HG02870 (cell line): ENCODE measurements around the gene POFUT1.
"Not testable (repeated sequence)": the region's sequence is repeated elsewhere in the genome, so short reads cannot be mapped to it uniquely, and the experiment has no call there.

Experiments used
- ATAC-seq: cut with Tn5 transposase; IDR thresholded peaks from one replicate; pipeline ENCODE4 v1.9.1; 2021; ENCODE audit warnings: mild to moderate bottlenecking, moderate library complexity; ENCODE audit not compliant: unreplicated experiment

POFUT1 gene

DNA sequence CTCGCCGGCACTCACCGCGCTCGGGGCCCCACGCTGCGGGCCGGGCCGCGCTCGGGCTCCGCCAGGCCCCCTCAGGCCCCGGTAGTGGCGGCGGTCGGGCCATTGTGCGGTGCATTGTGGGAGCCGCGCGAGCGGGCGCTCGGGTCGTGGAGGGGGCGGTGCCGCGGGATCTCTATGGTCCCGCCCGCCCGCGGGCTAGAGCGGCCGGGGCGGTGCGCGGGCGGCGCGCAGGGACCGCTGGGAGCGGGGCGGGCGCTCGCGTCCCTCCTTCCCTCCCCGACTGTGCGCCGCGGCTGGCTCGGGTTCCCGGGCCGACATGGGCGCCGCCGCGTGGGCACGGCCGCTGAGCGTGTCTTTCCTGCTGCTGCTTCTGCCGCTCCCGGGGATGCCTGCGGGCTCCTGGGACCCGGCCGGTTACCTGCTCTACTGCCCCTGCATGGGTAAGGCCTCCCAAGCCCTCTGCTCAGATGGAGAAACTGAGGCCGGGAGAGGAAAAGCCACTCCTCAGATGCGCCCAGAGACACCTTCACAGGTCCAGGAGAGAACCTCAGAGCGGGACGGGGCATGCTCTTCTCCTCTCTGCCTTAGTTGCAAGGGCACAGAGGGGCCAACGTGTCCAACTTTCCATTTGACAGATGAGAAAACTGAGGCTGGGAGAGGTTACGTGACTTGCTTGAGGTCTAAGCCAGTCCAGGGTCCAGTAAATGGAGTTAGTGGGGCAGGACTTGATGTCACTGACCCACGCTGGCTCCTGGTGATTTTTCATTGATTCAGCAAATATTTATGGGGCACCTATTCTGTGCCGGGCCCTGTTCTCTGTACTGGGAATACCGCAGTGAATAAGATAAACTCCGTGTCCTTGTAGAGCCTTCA is at the start of gene POFUT1, which contains the start of gene PLAGL2:
TSS of gene POFUT1 (plus strand) at position 255 of the 873 bp plus-strand sequence. CDS start at position 317, 62 bp downstream.
TSS of gene PLAGL2 (minus strand) at position 118 of the 873 bp plus-strand sequence. CDS start 5,565 bp downstream, outside the sequence.
- ATAC-seq = peak; percentile 83

DNA sequence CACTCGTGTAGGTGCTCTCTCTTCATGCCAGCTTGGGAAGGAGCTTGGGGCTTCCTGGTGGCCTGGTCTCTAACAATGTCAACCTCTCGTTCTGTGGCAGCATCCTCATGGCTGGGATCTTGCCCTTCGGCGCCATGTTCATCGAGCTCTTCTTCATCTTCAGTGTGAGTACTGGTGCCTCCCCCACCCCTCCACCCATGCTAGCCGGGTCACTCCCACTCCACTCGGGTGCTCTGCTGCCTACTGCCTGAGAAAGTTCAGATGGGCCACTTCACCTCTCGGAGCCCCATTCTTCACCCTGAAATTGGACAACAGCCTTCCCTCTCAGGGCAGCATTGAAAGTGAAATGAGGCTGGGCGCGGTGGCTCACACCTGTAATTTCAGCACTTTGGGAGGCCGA is 49.3 kb upstream of the POFUT1 start:
- ATAC-seq = no peak

DNA sequence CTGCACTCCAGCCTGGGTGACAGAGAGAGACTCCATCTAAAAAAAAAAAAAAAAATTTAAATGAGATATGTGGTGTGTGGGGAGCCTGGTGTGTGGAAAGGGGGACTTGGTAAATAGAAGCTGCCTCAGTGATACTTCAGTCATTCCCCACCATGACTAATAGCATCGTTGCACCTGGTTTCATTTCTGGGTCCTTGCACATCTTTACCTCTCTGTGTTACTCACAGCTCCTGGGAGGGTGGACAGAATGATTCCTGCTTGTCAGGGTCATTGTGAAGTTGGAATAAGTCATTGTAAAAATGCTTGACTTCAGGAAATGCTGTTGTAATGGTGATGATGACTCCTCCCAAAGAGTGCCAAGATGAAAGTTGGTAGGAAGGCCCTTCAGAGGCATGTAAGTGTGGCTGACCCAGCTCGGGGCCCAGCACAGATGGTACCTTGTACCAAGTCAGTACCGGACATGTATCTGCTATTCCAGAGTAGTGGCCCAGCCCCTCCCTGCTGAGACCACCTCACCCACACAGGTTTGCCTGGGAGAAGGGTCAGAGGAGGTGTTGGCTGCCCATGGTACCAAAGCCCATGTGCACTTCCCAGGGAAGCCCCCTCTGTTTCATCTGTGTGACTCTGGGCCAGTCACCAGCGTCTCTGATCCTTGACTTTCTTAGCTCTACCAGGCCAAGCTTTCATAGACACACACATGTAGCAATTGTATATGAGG is 48.6 kb upstream of the POFUT1 start:
- no peak for ATAC-seq

DNA sequence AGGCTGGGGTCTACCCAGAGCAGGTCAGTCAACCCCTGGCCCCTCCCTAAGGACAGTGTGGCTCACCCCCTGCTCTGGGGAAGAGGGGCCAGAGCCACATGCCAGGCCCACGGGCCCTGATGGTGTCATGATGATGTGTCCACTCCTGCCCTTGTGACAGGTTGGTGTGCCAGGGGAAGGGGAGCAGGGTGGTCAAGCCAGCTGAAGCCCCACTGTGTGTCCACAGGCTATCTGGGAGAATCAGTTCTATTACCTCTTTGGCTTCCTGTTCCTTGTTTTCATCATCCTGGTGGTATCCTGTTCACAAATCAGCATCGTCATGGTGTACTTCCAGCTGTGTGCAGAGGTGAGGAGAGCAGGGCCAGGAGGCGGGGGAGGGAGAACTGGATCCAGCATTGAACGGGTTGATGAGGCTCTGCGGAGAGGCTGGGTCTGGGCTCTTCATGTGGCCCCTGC is 47.9 kb upstream of the POFUT1 start:
- ATAC-seq = no peak

DNA sequence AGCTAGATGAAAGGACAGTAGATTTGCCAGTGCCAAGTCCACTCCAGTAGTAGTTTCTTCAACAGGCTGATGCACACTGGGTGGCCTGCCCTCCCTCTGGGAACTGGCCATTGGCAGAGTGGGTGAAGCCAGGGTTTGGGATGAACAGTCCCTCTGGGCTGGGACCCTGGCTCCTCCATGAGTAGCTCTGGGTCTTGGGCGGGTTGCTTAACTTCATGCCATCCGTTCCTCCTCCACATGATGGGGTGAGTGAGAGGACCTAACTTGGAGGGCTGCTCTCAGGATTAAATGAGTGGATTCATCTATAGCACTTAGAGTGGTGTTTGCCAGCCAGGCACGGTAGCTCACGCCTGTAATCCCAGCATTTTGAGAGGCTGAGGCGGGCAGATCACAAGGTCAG is 47.3 kb upstream of the POFUT1 start:
- ATAC-seq = no peak

DNA sequence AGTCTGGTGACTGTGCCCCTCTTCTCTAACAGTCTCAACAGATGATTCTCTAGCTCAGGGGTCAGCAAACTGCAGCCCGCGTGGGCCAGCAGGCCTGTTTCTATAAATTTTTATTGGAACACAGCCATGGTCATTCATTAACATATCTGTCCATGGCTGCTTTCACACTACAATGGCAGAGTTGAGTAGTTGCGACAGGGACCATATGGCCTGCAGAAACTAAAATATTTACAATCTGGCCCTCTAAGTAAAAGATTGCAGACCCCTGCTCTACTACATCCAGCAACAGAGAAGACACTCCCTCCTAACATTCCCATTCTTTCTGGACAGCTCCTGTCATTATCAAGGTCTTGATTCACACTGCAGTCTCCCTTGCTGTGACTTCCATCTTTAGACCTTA is 45.3 kb upstream of the POFUT1 start:
- no peak for ATAC-seq

DNA sequence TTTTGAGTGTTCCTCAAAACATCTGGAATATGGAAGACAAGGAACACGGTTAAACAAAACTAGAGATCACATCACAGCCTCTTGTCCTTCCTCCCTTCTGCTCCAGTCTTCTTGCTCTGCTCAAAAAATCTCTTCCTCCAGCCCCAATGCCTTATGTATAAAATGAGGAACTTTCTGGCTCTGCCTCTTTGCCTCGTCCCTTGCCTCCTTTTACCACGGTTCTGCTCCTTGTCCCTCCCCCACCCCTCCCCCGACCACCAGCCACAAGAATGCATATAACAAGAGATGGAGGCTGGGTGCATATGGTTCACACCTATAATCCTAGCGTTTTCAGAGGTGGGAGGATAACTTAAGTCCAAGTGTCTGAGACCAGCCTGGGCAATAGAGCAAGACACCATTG is 43.7 kb upstream of the POFUT1 start:
- no peak for ATAC-seq

DNA sequence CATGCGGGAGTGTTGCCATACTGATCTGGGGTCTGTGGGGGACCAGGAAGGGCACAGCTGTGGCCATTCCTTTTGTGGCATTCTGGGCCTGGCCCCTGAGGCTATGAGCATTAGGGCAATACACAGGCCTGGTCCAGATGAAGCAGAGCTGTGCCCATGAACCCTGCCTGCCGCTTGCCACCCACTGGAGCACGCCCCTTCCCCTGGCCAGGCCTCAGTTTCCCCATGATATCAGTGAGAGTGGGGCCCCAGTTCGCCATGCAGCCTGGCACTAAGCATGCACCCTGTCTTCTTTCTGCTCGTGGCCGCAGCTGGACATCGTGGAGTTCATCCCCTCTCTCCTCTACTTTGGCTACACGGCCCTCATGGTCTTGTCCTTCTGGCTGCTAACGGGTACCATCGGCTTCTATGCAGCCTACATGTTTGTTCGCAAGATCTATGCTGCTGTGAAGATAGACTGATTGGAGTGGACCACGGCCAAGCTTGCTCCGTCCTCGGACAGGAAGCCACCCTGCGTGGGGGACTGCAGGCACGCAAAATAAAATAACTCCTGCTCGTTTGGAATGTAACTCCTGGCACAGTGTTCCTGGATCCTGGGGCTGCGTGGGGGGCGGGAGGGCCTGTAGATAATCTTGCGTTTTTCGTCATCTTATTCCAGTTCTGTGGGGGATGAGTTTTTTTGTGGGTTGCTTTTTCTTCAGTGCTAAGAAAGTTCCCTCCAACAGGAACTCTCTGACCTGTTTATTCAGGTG is 42.5 kb upstream of the POFUT1 start:
- no peak for ATAC-seq

DNA sequence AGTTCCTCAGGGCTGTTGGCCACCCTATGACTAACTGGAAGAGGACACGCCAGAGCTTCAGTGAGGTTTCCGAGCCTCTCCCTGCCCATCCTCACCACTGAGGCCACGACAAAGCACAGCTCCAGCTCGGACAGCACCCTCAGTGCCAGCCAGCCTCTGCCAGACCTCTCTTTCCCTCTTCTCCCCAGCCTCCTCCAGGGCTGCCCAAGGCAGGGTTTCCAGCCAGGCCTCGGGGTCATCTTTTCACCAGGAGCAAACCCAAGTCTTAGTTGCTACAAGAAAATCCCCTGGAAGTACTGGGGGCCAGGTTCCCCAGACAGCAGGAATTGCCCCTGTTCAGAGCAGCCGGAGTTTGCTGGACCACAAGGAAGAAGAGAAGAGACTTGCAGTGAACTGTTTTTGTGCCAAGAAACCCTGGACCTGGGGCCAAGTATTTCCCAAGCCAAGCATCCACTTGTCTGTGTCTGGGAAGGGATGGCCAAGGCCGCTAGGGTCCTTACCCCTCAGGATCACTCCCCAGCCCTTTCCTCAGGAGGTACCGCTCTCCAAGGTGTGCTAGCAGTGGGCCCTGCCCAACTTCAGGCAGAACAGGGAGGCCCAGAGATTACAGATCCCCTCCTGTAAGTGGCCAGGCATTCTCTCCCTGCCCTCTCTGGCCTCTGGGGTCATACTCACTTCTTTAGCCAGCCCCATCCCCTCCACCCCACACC is 41.7 kb upstream of the POFUT1 start:
- ATAC-seq = no peak

DNA sequence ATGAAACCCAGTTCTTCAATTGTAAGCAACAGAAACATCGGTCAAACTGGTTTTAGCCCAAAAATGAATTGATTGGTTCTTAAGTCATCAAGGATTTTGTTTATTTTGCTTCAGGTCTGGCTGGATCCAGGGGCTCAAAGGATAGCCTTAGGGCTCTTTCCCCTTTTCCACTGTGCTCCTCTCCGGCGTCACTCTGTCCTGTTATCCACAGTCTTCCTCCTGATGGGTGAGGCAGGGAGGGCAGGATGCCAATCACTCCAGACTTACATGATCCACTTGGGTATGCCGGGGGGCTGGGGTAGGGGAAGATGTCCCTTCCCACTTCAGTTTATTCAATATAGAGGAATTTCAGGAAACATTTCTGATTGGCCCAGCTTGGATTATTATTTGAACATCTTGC is 40.1 kb upstream of the POFUT1 start:
- ATAC-seq = no peak

DNA sequence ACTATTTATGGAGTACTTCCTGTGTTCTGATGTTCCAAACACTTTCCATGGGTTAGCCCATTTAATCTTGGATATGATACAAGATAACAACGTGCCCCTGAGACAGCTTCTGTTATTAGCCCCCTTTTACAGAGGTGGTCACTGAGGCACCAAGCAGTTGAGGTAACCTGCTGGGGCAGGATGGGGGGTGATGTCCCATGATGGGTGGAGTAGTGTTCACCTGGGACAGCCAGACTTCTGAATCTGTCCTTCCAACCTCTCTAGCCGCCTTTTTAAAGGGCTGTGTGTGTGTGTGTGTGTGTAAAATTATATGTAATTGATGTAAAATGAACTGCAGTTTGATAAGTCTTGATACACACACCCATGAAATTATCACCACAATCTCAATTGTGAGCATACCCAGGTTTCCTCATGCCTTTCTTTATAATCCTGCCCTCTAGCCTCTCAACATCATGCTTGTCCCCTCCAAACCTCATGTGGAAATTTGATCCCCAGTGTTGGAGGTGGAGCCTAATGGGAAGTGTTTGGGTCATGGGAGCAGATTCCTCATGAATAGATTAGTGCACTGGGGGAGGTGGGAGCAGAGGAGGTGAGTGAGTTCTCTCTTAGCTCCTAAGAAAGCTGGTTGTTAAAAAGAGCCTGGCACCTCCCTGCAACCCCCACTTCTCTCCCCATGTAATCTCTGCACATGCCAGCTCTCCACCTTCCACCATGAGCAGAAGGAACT is 39.3 kb upstream of the POFUT1 start:
- ATAC-seq = no peak

DNA sequence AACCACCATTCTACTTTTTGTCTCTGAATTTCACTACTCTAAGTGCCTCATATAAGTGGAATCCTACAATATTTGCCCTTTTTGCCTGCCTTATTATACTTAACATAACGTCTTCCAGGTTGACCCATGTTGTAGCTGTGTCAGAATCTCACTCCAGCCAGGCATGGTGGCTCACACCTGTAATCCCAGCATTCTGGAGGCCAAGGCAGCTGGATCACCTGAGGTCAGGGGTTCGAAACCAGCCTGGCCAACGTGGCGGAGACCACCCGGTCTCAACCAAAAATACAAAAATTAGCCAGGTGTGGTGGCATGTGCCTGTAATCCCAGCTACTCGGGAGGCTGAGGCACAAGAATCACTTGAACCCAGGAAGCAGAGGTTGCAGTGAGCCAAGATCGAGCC is 30.0 kb upstream of the POFUT1 start:
- ATAC-seq = not testable (repeated sequence)

DNA sequence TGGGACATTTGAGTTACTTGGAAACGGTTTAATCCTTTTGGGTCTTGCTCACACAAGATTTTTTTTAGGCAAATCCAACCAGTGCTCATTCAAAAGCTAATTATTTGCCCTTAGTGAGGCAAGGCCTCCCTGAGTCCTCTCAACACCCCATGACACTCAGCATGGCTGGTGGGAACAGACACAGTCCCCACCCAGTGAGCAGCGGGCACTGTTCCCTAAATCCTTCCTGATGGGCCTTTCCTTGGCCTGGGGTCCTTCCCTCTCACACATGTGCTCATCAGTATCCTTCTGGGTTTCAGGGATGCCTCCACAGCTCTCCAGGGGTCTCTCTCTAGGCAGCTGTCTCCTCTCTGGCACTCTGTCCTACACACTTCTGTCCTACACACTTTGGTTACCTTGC is 28.2 kb upstream of the POFUT1 start:
- no peak for ATAC-seq

DNA sequence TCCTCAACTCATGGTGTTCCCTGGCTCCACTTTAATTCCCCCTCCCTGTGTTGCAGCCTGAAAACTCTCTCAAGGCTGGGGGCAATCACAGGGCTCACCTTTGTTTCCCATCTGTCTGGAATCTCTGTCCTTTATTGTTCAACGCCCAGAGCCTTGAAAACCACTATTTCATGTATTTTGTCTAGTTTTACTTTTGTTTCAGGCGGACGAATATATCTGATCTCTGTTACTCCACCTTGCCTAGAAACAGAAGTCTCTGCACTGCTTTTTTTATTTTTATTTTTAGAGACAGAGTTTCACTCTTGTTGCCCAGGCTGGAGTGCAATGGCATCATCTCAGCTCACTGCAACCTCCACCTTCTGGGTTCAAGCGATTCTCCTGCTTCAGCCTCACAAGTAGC is 27.7 kb upstream of the POFUT1 start:
- ATAC-seq = no peak

DNA sequence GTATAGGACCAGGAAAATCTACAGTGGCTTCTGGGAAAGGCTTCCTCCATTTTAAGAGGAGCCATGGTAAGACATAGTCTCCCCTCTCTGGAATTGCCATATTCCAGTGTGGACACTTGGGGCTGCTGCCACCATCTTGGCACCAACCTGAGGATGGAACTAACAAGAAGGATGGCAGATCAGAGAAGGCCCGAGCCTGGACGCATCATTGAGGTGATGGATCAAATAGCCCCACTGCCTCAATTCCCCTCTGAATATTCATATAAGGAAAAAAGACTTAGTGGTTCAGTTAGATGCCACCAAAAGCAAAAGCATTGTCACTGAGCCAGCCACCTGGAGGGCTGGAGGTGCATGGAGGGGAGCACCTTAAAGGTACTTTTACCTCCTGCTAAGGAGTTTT is 26.1 kb upstream of the POFUT1 start:
- ATAC-seq = no peak

DNA sequence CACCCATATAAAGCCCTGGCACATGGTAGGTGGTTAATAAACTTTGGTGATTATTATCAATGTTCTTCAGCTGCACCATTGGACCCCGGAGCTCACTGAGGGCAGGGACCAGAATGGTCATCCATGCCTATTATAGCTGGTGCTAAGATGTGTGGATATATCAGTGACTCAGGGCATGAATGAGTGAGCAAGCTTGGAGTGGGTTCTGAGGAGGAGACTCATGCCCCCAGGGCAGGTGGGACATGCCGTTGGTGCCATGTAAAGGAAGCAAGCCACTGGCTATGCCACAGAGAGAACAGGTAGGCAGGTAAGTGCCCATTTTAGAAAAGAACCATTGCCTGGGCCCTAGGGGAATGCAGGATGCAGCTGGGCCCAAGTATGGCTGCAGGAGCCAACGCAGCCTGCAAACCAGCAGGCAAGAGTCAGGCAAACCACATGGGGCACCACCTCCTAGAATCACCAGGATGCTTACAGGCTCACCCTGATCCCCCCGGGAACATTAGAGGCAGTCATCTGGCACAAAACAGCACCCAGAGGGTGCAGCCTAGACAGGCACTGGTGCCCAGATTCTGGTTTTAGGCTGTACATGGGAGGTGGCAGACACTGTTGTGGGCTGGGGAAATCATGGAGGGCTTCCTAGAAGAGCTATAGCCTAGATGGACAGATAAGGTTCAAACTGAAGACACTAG is 23.6 kb upstream of the POFUT1 start:
- ATAC-seq = no peak

DNA sequence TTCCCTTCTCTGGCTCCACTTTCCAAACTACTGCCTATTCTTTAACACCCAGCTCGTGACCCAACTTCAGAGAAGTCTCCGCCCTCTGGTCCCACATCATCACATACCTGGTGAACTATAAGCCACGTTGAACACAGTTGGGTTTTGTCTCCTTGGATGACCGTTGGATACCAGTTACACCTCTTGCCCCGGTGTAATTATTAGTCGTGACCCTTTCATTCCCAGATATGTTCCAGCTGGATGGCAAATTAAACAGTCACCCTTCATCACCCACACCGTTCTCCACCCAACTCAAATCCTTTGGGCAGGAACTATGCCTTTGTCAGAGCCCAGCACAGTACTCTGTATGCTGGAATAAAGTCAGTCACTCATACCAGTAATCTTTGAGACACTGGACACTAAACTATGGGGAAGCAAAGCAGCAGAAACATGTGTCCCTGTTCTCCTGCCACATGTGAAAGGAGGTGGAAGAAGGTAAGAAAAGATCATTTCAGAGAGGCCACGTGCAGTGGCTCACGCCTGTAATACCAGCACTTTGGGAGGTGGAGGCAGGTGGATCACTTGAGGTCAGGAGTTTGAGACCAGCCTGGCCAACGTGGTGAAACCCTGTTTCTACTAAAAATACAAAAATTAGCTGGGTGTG is 22.6 kb upstream of the POFUT1 start:
- no peak for ATAC-seq

DNA sequence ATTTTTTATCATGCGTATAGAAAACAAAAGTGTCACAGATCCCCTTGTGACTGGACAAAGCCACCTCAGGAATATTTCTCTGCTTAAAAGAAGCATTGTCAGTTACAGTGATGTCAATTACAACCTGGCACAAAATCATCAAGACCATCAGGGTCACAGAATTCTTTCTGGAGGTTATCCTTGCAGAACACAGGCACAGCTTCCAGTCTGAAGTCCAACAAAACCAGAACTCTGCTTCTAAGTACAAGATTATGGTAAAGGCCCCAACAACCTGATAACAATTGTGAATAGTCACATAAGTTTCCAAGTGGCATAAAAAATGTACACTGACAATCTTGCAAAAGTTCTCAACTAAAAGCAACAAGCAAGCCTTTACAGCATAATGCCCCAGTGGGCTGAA is 21.2 kb upstream of the POFUT1 start:
- no peak for ATAC-seq
